ENCODE measurements around the gene GBP1.
"Not testable (repeated sequence)": the region's sequence is repeated elsewhere in the genome, so short reads cannot be mapped to it uniquely, and the experiment has no call there.

Gene GBP1

GRCh38 chr1:89060091-89060490 lies 4.9 kb downstream of the GBP1 start:
- no peak for DNase-seq (ENCODE audit: low read depth)
- TF ChIP-seq, protein P1, sequence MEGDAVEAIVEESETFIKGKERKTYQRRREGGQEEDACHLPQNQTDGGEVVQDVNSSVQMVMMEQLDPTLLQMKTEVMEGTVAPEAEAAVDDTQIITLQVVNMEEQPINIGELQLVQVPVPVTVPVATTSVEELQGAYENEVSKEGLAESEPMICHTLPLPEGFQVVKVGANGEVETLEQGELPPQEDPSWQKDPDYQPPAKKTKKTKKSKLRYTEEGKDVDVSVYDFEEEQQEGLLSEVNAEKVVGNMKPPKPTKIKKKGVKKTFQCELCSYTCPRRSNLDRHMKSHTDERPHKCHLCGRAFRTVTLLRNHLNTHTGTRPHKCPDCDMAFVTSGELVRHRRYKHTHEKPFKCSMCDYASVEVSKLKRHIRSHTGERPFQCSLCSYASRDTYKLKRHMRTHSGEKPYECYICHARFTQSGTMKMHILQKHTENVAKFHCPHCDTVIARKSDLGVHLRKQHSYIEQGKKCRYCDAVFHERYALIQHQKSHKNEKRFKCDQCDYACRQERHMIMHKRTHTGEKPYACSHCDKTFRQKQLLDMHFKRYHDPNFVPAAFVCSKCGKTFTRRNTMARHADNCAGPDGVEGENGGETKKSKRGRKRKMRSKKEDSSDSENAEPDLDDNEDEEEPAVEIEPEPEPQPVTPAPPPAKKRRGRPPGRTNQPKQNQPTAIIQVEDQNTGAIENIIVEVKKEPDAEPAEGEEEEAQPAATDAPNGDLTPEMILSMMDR (IDR thresholded peaks at IDR 0.05; ENCODE audit: insufficient read depth, low read depth, low read length, missing control alignments) = no peak
- no peak overlapping the region for H3K4me3 ChIP-seq (ENCODE audit: low read length)

GRCh38 chr1:89051955-89052312 lies 13.1 kb downstream of the GBP1 start:
- H3K4me3 ChIP-seq (ENCODE audit: low read length) = no peak overlapping the region
- no peak for DNase-seq (ENCODE audit: low read depth)
- TF ChIP-seq, protein P1 (IDR thresholded peaks at IDR 0.05; ENCODE audit: insufficient read depth, low read depth, low read length, missing control alignments) = no peak

DNA sequence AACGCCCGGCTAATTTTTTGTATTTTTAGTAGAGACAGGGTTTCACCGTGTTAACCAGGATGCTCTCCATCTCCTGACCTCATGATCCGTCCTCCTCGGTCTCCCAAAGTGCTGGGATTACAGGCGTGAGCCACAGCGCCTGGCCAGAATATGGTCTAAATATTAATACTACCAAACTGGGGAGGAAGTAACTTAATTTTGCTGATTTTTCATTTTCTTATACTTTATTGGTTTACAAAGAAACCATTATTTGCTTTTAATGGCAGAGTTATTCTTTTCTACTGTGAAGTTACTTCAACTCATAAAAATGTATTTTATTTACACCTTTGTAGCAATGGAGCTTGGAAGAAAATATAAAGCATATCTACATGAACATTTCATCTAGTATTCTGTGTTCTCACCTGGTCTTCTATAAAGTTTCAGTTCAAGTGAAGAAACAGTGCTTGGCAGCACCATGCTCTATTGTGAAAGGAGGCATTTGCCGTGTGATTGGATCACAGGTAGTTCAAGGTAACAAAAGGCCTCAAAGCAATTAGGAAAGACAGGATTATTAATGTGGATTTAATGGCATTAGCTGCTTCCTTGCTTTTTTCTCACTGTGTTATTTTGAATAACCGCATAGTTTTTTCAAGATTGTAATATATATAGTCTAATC lies 13.6 kb downstream of the GBP1 start:
- TF ChIP-seq, protein P1 (IDR thresholded peaks at IDR 0.05; ENCODE audit: insufficient read depth, low read depth, low read length, missing control alignments) = no peak
- H3K4me3 ChIP-seq (ENCODE audit: low read length) = no peak overlapping the region
- DNase-seq (ENCODE audit: low read depth) = no peak

DNA sequence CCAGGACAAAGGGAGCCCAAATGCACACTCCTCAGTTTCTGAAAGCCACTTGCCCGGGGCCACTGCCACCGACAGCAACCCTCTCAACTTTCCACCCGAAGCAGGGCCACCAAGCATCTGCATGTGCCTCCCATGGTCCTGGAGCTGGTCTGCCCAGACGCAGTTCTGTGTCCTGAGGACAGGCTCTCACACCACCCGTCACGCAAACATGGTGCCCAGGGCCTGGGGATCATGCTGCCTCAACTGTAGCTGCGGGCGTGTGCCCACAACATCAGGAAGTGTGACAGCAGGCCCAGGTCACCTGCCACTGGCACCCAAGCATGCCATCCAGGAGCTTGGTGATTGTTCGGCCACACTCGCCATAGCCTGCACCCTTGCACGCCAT lies 14.4 kb downstream of the GBP1 start:
- TF ChIP-seq, protein P1 (IDR thresholded peaks at IDR 0.05; ENCODE audit: insufficient read depth, low read depth, low read length, missing control alignments) = no peak
- H3K4me3 ChIP-seq (ENCODE audit: low read length) = no peak overlapping the region
- no peak for DNase-seq (ENCODE audit: low read depth)

DNA sequence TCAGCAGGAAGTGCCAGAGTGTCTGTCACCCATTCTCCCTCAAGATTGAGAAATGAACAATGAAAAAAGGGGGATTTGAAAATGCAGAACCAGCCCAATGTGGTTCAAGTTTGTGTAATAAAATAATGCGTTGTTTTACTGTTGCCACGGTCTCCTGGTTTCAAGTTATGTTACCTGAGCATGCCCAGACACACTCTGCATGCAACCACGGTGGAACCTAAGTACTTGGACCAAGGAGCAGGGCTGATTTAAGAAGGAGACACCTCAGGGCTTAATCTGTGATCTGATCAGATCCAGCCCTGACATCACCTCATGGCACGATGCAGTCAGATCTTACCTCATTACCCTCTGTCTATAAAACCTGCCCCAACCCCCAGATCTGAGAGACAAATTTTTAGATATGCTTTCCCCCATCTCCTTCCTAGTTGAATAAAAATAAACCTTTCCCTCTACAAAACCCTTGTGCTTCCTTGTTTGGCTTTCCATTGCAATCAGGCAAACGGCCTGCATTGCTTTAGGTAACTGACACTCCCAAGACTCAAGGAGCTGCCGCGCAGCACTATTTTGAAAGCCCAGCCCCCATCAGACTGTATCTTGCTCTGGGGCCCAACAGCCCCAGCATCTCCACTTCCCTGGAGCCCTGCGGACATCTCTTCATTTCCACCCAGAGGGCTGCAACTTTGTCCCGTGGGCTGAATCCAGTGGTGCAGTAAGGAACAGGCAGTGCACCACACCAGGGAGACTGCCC lies 14.9 kb downstream of the GBP1 start:
- not testable (repeated sequence) for H3K4me3 ChIP-seq (ENCODE audit: low read length)
- DNase-seq (ENCODE audit: low read depth) = peak; percentile 50

GRCh38 chr1:89049187-89049586 lies 15.8 kb downstream of the GBP1 start:
- DNase-seq (ENCODE audit: low read depth) = peak; percentile 23
- not testable (repeated sequence) for H3K4me3 ChIP-seq (ENCODE audit: low read length)

DNA sequence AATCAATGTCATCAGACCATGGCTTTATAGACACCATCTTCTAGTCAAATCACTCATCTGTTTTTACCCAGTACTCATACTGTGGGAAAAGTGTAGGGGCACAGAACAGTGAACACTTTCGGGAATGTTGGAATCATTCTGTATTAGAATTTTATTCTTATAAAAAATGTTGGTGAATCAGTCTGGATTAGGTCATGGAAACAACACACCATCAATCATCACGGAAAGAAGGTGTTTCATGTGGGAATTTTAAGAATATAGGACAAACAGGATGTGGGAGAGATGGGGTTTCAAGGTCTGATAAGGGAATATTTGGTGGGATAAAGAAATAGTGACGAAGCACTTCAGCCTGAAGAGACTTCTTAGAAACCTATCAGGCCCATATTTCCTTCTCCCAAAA lies 17.3 kb downstream of the GBP1 start:
- H3K4me3 ChIP-seq (ENCODE audit: low read length) = no peak overlapping the region
- DNase-seq (ENCODE audit: low read depth) = peak; percentile 78
- TF ChIP-seq, protein P1 (IDR thresholded peaks at IDR 0.05; ENCODE audit: insufficient read depth, low read depth, low read length, missing control alignments) = no peak

- H3K4me3 ChIP-seq (ENCODE audit: low read length); DNase-seq (ENCODE audit: low read depth): not testable (repeated sequence)
Observed at GRCh38 chr1:89046318-89047183, 18.5 kb downstream of the GBP1 start.

All from epithelial cell of esophagus (primary cell).